Calu3 (cell line): ENCODE measurements around the gene SORCS1. TPM values are rescaled to one million over a fixed set of nuclear protein-coding genes. Genes with fewer than 3 reads are reported as not detected.

Experiments
- BruUV-seq: library from RNA; stranded (reverse); fragments of 400-500 nt; replicated peaks from 2 replicates; lab custom pipeline; 2021; lab: Mats Ljungman, UMichigan
- CTCF ChIA-PET: fragments of 300-600 bp; sonication (Branson Sonifier 250); formaldehyde crosslinking; loops from one replicate; lab custom pipeline; 2022; ENCODE audit warnings: antibody characterized with exemption; lab: Charles Lee
- DNase-seq: peaks from one replicate; pipeline ENCODE4 v3.0.0; 2022
- H3K27ac Mint-ChIP-seq: one replicate; pipeline ENCODE4 v1.8.0; 2022; ENCODE audit warnings: mixed read lengths; ENCODE audit not compliant: unreplicated experiment
- H3K27me3 Mint-ChIP-seq: one replicate; pipeline ENCODE4 v1.8.0; 2022; ENCODE audit warnings: mixed read lengths; ENCODE audit not compliant: unreplicated experiment
- H3K36me3 Mint-ChIP-seq: one replicate; pipeline ENCODE4 v1.8.0; 2022; ENCODE audit warnings: mild to moderate bottlenecking, moderate library complexity, mixed read lengths; ENCODE audit not compliant: insufficient read depth, unreplicated experiment
- H3K4me1 Mint-ChIP-seq: one replicate; pipeline ENCODE4 v1.8.0; 2022; ENCODE audit warnings: mild to moderate bottlenecking, low read depth, mixed read lengths; ENCODE audit not compliant: unreplicated experiment
- H3K4me3 Mint-ChIP-seq: one replicate; pipeline ENCODE4 v1.8.0; 2022; ENCODE audit warnings: mild to moderate bottlenecking, low read depth, moderate library complexity, mixed read lengths; ENCODE audit not compliant: unreplicated experiment
- H3K9me3 Mint-ChIP-seq: one replicate; pipeline ENCODE4 v1.8.0; 2022; ENCODE audit warnings: low read depth, mixed read lengths; ENCODE audit not compliant: unreplicated experiment
- intact Hi-C: fragments of 100-400 bp; cut with micrococcal nuclease; formaldehyde crosslinking; loops from one replicate; pipeline ENCODE4 v1.10.0; 2022; ENCODE audit not compliant: unreplicated experiment
- total RNA-seq: library from RNA; stranded (reverse); gene quantifications from 2 replicates; pipeline ENCODE4 v1.2.3, GENCODE V29; 2022
- TF ChIP-seq, protein P1 (sequence below): fragments of 200-600 bp; IDR thresholded peaks from one replicate; pipeline ENCODE4 v1.8.0; 2022; ENCODE audit warnings: antibody characterized with exemption; ENCODE audit not compliant: unreplicated experiment

SORCS1 gene
- total RNA-seq, 1 experiment from 2014 or later = not detected

DNA sequence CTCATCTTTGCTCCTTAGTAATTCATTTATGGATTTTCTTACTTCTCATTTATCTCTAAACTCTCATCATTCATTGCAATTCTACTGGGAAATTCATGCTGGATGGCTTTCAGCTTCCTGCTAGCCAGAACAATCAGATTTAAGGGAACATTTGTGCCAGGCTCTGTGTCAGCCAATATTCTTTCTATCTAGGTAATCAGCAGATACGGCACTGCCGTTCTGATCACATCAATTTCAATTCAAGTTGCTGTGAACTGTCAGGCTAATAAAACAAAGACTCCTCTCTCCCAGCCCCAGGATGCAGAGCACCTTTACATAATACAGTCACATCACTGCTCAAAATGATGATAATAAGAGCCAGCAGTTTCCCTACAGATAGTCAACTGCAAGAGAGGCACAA lies 468.3 kb downstream of the SORCS1 start:
- no TSS peak for BruUV-seq
- CTCF ChIA-PET = no interaction called here
- TF ChIP-seq, protein P1, sequence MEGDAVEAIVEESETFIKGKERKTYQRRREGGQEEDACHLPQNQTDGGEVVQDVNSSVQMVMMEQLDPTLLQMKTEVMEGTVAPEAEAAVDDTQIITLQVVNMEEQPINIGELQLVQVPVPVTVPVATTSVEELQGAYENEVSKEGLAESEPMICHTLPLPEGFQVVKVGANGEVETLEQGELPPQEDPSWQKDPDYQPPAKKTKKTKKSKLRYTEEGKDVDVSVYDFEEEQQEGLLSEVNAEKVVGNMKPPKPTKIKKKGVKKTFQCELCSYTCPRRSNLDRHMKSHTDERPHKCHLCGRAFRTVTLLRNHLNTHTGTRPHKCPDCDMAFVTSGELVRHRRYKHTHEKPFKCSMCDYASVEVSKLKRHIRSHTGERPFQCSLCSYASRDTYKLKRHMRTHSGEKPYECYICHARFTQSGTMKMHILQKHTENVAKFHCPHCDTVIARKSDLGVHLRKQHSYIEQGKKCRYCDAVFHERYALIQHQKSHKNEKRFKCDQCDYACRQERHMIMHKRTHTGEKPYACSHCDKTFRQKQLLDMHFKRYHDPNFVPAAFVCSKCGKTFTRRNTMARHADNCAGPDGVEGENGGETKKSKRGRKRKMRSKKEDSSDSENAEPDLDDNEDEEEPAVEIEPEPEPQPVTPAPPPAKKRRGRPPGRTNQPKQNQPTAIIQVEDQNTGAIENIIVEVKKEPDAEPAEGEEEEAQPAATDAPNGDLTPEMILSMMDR = no peak

DNA sequence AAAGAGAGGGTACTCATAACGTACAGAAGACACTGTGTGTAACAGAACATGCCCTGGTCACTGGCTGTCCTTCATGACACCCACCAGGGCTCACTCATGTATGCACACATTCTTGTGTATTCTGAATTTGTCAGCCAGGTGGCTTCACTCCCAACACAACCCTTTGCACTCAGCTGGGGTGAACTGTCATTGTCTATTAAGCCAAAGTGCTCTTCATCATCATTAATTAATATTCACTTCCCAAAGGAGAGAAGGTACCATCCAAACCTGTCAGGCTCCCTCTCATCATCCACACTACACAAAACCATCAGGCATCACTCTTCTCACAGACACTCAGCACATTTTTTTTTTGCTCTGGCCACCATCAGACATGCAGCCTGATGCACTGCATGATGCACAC lies 469.8 kb downstream of the SORCS1 start:
- BruUV-seq = no TSS peak
- TF ChIP-seq, protein P1 = no peak
- no peaks in the 10 kb centered on the region for H3K9me3 Mint-ChIP-seq
- H3K27me3 Mint-ChIP-seq = peaks cover 29% of the 10 kb centered on the region
- H3K36me3 Mint-ChIP-seq = no peaks in the 10 kb centered on the region
- no peaks in the 10 kb centered on the region for H3K4me1 Mint-ChIP-seq
- no peak overlapping the region for H3K4me3 Mint-ChIP-seq
- CTCF ChIA-PET = no interaction called here
- no peak for DNase-seq
- H3K27ac Mint-ChIP-seq = no peak overlapping the region
- intact Hi-C loops = no loop called here

More for the DNA sequence above, 468.3 kb downstream of the SORCS1 start:
- no peak for DNase-seq
- Mint-ChIP-seq H3K27ac (no peak overlapping the region), H3K9me3 (no peaks in the 10 kb centered on the region), H3K4me3 (no peak overlapping the region), H3K27me3 (peaks cover 38% of the 10 kb centered on the region), H3K4me1 (no peaks in the 10 kb centered on the region), H3K36me3 (no peaks in the 10 kb centered on the region)
- intact Hi-C loops = no loop called here

DNA sequence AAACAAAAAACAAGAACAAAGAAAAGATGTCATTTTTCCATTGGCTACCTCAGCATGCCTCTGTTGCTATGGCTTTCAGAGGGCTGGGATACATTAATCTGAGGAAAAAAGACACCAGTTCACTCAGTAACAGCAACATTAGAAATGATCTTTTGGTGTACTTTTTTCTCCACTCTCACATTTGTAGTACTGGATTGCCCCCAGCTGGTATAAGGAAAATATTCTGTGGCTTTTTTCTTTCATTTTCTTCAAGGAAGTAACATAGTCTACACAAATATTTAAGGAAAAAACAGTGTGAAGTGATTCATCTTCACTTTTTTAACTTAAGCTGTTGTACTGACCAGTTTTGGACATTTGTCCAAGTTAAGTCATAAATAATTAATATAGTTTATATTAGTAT lies 482.3 kb downstream of the SORCS1 start:
- no peaks in the 10 kb centered on the region for H3K4me1 Mint-ChIP-seq
- CTCF ChIA-PET = no interaction called here
- no TSS peak for BruUV-seq
- no peaks in the 10 kb centered on the region for H3K36me3 Mint-ChIP-seq
- H3K27me3 Mint-ChIP-seq = peaks cover 27% of the 10 kb centered on the region
- no peaks in the 10 kb centered on the region for H3K9me3 Mint-ChIP-seq
- TF ChIP-seq, protein P1 = no peak
- DNase-seq = no peak
- intact Hi-C loops = loop anchor here (2.0 kb wide), 1 partner anchor 281 kb away; no protein-coding TSS in a partner anchor
- H3K4me3 Mint-ChIP-seq = no peak overlapping the region
- no peak overlapping the region for H3K27ac Mint-ChIP-seq

DNA sequence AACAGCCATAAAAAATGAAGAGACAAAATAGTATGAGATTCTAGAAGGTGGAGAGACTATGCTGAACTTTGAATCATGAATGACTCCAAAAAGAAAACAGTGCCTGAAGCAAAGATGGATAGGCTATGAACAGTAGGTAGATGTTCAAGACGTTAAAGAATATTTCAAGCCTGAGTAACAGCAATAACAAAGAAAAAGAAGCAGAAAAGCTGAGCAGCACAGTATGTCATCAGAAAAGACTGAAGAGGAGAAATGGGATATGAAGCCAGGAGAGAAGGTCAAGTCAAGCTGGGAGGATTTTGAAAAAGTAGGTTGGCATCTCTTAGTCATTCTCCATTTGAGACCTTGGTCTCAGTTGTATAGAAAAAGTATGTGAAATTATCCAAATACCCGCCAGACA lies 484.4 kb downstream of the SORCS1 start:
- intact Hi-C loops = no loop called here
- H3K4me1 Mint-ChIP-seq = no peaks in the 10 kb centered on the region

More for the DNA sequence above, 484.4 kb downstream of the SORCS1 start:
- CTCF ChIA-PET = no interaction called here
- Mint-ChIP-seq H3K9me3 (no peaks in the 10 kb centered on the region), H3K36me3 (no peaks in the 10 kb centered on the region), H3K27ac (no peak overlapping the region), H3K27me3 (peaks cover 26% of the 10 kb centered on the region), H3K4me3 (no peak overlapping the region)
- TF ChIP-seq, protein P1 = no peak
- no peak for DNase-seq
- BruUV-seq = no TSS peak
